ENCODE data around the gene AJM1. TPM values are rescaled to one million over a fixed set of nuclear protein-coding genes. Genes with fewer than 3 reads are reported as not detected.

The AJM1 gene
- total and polyA plus RNA-seq, 9 donors: 0.48 to 2.4 (median 1.2) TPM; not detected in 1

- Histone ChIP-seq H3K27ac (peak within 1 kb of the TSS; percentile 37 to 60), H3K9me3 (no peaks in the 10 kb centered on the region), H3K4me3 (peak within 1 kb of the TSS; percentile 85), H3K27me3 (no peaks in the 10 kb centered on the region), H3K4me1 (ENCODE audit: insufficient read depth) (peaks cover 5% of the 10 kb centered on the region), H3K36me3 (no peaks in the 10 kb centered on the region)
- intact Hi-C loops (cut with DNase I): loop anchor here in 1 of 4 donors (5.0 kb wide), 1 partner anchor 56 kb away; the partner anchor contains the start of gene FBXW5
- no peak for TF ChIP-seq POLR2A (IDR thresholded peaks at IDR 0.05)
- no peak for TF ChIP-seq EP300 (IDR thresholded peaks at IDR 0.05)
- TF ChIP-seq CTCF (IDR thresholded peaks at IDR 0.05): no peak
- peak; percentile 96 to 99 (median 98) for DNase-seq
- WGBS, 3 donors: 0% methylated on average over 32 to 88 of the region's 88 CpGs
Observed at GRCh38 chr9:136885950-136886578, 43.8 kb downstream of the AJM1 start, which contains the start of gene TRAF2. Gene TRAF2 (plus strand): TSS chr9:136886516. CDS start chr9:136898741, 12,225 bp downstream.

- Histone ChIP-seq H3K4me3 (peak overlapping the region; percentile 85), H3K27ac (peak overlapping the region; percentile 37 to 60), H3K4me1 (ENCODE audit: insufficient read depth) (peaks cover 5% of the 10 kb centered on the region), H3K36me3 (no peaks in the 10 kb centered on the region), H3K9me3 (no peaks in the 10 kb centered on the region), H3K27me3 (no peaks in the 10 kb centered on the region)
- no peak for DNase-seq
- no peak for TF ChIP-seq POLR2A (IDR thresholded peaks at IDR 0.05)
- TF ChIP-seq CTCF (IDR thresholded peaks at IDR 0.05): no peak
- no peak for TF ChIP-seq EP300 (IDR thresholded peaks at IDR 0.05)
- 1 to 2% (median 2%) methylated on average over 39 to 76 of the region's 76 CpGs for WGBS, 3 donors
- intact Hi-C loops (cut with DNase I): loop anchor here in 1 of 4 donors (5.0 kb wide), 1 partner anchor 55 kb away; the partner anchor contains the start of gene FBXW5
Observed at GRCh38 chr9:136886610-136887597, 44.6 kb downstream of the AJM1 start.

GRCh38 chr9:136888454-136888853 lies 46.2 kb downstream of the AJM1 start:
- no peaks in the 10 kb centered on the region for H3K36me3 ChIP-seq
- peaks cover 5% of the 10 kb centered on the region for H3K4me1 ChIP-seq (ENCODE audit: insufficient read depth)
- no peak for DNase-seq
- H3K9me3 ChIP-seq: no peaks in the 10 kb centered on the region
- WGBS, 3 donors: 81 to 93% (median 81%) methylated on average over 8 of the region's 8 CpGs
- no peak overlapping the region for H3K4me3 ChIP-seq
- TF ChIP-seq POLR2A (IDR thresholded peaks at IDR 0.05): no peak
- no peak for TF ChIP-seq CTCF (IDR thresholded peaks at IDR 0.05)
- no peak for TF ChIP-seq EP300 (IDR thresholded peaks at IDR 0.05)
- intact Hi-C loops (cut with DNase I): loop anchor here in 1 of 4 donors (5.0 kb wide), 1 partner anchor 54 kb away; the partner anchor contains the start of gene FBXW5
- H3K27ac ChIP-seq: no peak overlapping the region
- H3K27me3 ChIP-seq: no peaks in the 10 kb centered on the region

- Histone ChIP-seq H3K9me3 (no peaks in the 10 kb centered on the region), H3K27ac (no peak overlapping the region), H3K4me3 (no peak overlapping the region), H3K27me3 (no peaks in the 10 kb centered on the region), H3K4me1 (ENCODE audit: insufficient read depth) (peaks cover 5% of the 10 kb centered on the region), H3K36me3 (no peaks in the 10 kb centered on the region)
- no peak for DNase-seq
- TF ChIP-seq CTCF (IDR thresholded peaks at IDR 0.05) (no peak), EP300 (IDR thresholded peaks at IDR 0.05) (no peak), POLR2A (IDR thresholded peaks at IDR 0.05) (no peak)
- 92 to 93% (median 93%) methylated on average over 42 of the region's 42 CpGs for WGBS, 3 donors
- intact Hi-C loops (cut with DNase I): loop anchor here in 1 of 4 donors (5.0 kb wide), 1 partner anchor 52 kb away; the partner anchor contains the start of gene FBXW5
Observed at GRCh38 chr9:136889858-136890257, 47.6 kb downstream of the AJM1 start.

Measured in ovary (tissue), 9 donors.